Activated naive CD4-positive, alpha-beta T cell treated with anti-CD3 and anti-CD28 coated beads, Interleukin-2, amount 50 U/mL, for 24 hours (primary cell): ENCODE data around the gene VCPKMT.

Experiments
- H3K27ac Mint-ChIP-seq: one replicate; pipeline ENCODE4 v1.8.0; 2021; ENCODE audit warnings: mild to moderate bottlenecking, mixed read lengths
- H3K27me3 Mint-ChIP-seq: one replicate; pipeline ENCODE4 v1.8.0; 2021; ENCODE audit warnings: mixed read lengths
- H3K36me3 Mint-ChIP-seq: one replicate; pipeline ENCODE4 v1.8.0; 2021; ENCODE audit warnings: mixed read lengths
- H3K4me1 Mint-ChIP-seq: one replicate; pipeline ENCODE4 v1.8.0; 2021; ENCODE audit warnings: mixed read lengths
- H3K4me3 Mint-ChIP-seq: one replicate; pipeline ENCODE4 v1.8.0; 2021; ENCODE audit warnings: mild to moderate bottlenecking, mixed read lengths
- H3K9me3 Mint-ChIP-seq: one replicate; pipeline ENCODE4 v1.8.0; 2021; ENCODE audit warnings: mixed read lengths

VCPKMT gene

GRCh38 chr14:50062438-50063085 lies 53.8 kb downstream of the VCPKMT start:
- Mint-ChIP-seq H3K27ac (peak overlapping the region; percentile 100), H3K4me3 (peak overlapping the region; percentile 90), H3K36me3 (peaks cover 3% of the 10 kb centered on the region), H3K27me3 (no peaks in the 10 kb centered on the region), H3K9me3 (no peaks in the 10 kb centered on the region), H3K4me1 (peaks cover 91% of the 10 kb centered on the region)

DNA sequence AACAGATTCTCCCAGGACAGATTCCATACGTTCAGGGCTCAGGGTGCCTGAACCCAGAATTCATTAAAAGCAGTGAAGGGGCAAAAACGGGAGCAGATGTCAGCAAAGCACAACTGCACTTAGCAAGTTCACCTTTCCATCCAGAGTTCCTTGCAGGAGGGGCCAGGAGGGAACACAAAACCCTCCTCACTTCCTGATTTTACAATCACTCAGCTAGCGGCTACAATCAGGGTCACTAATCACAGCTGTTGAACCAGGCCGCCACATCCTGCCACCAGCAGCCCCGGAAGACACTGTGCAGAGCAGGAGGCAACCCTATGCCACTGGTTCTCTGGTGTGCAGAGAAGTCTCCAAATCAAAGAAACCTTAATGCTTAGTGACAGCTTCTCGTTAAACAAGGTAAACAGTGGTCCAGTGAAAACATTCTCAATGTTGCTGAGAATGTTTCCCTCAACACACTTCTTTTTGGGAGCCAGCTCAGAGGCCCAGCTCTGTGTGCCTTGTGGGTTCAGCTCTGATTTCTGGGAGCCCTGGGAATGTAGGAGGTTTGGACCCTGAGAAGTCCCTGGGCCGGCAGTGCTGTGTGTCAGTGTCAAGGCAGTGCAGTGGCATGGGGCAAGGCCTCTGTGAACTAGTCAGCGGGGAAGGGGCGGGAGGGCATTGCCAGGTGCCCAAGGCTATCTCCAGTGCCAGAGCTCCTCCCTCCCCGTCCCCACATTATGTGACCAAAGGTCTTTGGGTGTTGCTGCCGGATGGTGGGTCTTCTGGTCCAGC lies 54.5 kb downstream of the VCPKMT start:
- Mint-ChIP-seq H3K27me3 (no peaks in the 10 kb centered on the region), H3K9me3 (no peaks in the 10 kb centered on the region), H3K27ac (peak overlapping the region; percentile 100), H3K4me3 (peak overlapping the region; percentile 90), H3K4me1 (peaks cover 94% of the 10 kb centered on the region), H3K36me3 (peaks cover 3% of the 10 kb centered on the region)

DNA sequence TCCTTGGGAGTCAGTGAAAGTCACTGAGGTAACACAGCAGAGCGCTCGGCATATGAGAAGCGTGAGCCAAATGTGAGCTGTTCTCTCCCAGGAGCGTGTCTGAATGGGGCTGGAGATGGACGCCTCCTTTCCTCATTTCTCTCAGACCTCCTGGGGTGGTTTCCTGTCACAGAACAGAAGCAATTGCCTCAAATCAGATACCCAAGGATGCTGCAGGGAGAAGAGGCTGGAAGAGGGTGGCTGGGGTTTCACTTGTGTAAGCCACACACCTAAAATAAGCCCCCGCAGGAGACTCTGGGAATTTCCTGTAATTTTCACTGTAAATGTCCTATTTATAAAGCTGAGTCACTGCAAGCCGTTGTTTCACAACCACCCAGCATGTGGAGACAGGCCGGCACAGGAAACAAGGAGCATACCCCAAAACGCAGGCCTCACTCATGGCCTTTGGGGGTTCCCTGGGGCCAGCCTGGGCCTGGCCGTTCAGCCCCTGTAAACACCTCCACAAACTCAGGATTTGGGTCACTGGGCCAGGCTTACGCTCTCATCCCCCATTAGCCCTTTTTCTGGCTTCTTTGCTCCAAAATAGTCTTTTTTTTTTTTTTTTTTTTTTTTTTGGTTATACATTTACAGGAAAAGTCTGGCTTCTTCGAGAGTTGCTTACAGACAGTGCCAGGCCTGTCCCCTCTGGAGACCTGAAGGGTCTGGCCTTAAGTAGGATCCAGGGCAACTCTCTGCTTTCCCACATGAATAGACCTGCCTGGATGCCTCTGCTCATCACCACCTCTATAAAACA lies 55.3 kb downstream of the VCPKMT start:
- Mint-ChIP-seq H3K27ac (peak overlapping the region; percentile 100), H3K27me3 (no peaks in the 10 kb centered on the region), H3K36me3 (peaks cover 1% of the 10 kb centered on the region), H3K4me3 (peak overlapping the region; percentile 90), H3K4me1 (peaks cover 94% of the 10 kb centered on the region), H3K9me3 (no peaks in the 10 kb centered on the region)

DNA sequence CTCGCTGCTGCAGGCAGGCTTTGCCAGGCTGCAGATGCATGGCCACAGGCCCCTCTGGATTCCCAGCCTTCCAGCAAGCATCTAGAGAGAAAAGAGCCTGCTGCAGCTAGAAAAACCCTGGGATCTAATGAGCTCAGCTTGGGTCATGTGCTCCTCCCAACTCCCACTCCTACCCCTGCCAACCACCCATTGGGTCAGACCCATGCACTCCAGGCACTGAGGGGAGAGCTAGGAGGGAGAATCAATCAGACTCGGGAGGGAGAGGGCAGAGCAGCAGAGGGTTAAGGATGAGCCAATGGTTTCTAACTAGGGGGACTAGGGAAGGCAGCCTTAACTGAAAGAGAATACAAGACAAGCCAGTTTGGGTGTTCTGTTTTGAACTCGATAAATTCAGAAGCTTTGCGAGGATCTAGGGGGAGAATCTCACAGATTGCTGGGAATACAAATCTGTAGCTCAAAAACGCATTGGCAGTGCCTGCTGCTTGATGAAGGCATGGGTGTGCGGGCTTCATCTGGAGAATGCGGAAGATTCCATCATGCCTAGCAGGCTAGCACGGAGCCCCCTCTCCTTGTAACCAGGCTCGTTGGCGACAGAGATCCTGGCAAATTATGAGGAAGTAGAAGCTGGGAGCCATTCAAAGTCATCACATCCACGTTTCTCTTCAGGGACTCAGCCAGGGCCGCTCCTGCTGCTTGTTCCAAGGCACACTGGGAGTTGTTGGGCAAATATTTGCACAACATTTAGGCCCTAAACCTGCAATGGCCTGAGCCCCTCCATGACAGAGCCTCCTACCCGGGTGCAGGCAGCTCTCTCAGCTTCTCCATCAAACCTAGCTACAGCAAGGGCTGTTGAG lies 56.4 kb downstream of the VCPKMT start:
- Mint-ChIP-seq H3K36me3 (peaks cover 1% of the 10 kb centered on the region), H3K4me1 (peaks cover 86% of the 10 kb centered on the region), H3K27ac (peak overlapping the region; percentile 82), H3K27me3 (no peaks in the 10 kb centered on the region), H3K4me3 (no peak overlapping the region), H3K9me3 (no peaks in the 10 kb centered on the region)
